OCI-LY1 (cell line): ENCODE results near the gene DEAF1.
A peak's percentile ranks its signal among the peaks of the same experiment; 100 is the strongest.

Source experiments
- H2AFZ ChIP-seq: fragments of 200-600 bp; sonication (generic), shearing (Covaris generic); 2 replicates; pipeline ENCODE4 v1.6.0; 2014; ENCODE audit warnings: antibody characterized with exemption, mild to moderate bottlenecking, low read length
- H3F3A ChIP-seq: fragments of 200-600 bp; sonication (generic), shearing (Covaris generic); 2 replicates; pipeline ENCODE4 v1.6.0; 2014; ENCODE audit warnings: mild to moderate bottlenecking, antibody characterized with exemption, low read length, moderate library complexity; ENCODE audit not compliant: insufficient read depth
- H3K27ac ChIP-seq: fragments of 200-600 bp; sonication (generic); 2 replicates; pipeline ENCODE4 v1.5.1; 2014; ENCODE audit warnings: low read length, mixed run types, mild to moderate bottlenecking, low read depth; ENCODE audit not compliant: poor library complexity, severe bottlenecking
- H3K27me3 ChIP-seq: fragments of 200-600 bp; sonication (generic); 2 replicates; pipeline ENCODE4 v1.6.0; 2014; ENCODE audit warnings: antibody characterized with exemption, mild to moderate bottlenecking, low read length, moderate library complexity; ENCODE audit not compliant: insufficient read depth
- H3K36me3 ChIP-seq: fragments of 200-600 bp; sonication (generic); 2 replicates; pipeline ENCODE4 v1.6.1; 2014; ENCODE audit warnings: mild to moderate bottlenecking, antibody characterized with exemption, low read length, moderate library complexity, mixed read lengths; ENCODE audit not compliant: insufficient read depth
- H3K4me1 ChIP-seq: fragments of 200-600 bp; sonication (generic); 2 replicates; pipeline ENCODE4 v1.5.1; 2014; ENCODE audit warnings: mild to moderate bottlenecking, low read length, moderate library complexity; ENCODE audit not compliant: insufficient read depth, severe bottlenecking
- H3K4me2 ChIP-seq: fragments of 200-600 bp; sonication (generic), shearing (Covaris generic); 2 replicates; pipeline ENCODE4 v1.6.1; 2014; ENCODE audit warnings: low read length
- H3K4me3 ChIP-seq: fragments of 200-600 bp; sonication (generic); 2 replicates; pipeline ENCODE4 v1.5.1; 2014; ENCODE audit warnings: low read length, low read depth, mild to moderate bottlenecking, mixed read lengths; ENCODE audit not compliant: poor library complexity, severe bottlenecking
- H3K79me2 ChIP-seq: fragments of 200-600 bp; shearing (Covaris generic); 2 replicates; pipeline ENCODE4 v1.6.1; 2016; ENCODE audit warnings: mixed run types, low read length, mixed read lengths; ENCODE audit not compliant: insufficient read depth
- H3K9ac ChIP-seq: fragments of 200-600 bp; sonication (generic), shearing (Covaris generic); 2 replicates; pipeline ENCODE4 v1.6.1; 2014; ENCODE audit warnings: mild to moderate bottlenecking, low read length, mixed read lengths
- H3K9me2 ChIP-seq: fragments of 200-600 bp; sonication (generic), shearing (Covaris generic); 2 replicates; pipeline ENCODE4 v1.6.1; 2014; ENCODE audit warnings: low read depth, mild to moderate bottlenecking, low read length, mixed read lengths
- H3K9me3 ChIP-seq: fragments of 200-600 bp; shearing (Covaris generic); 2 replicates; pipeline ENCODE4 v1.6.1; 2014; ENCODE audit warnings: low read length, mixed read lengths
- H4K20me1 ChIP-seq: fragments of 200-600 bp; sonication (generic), shearing (Covaris generic); 2 replicates; pipeline ENCODE4 v1.6.0; 2016; ENCODE audit warnings: mild to moderate bottlenecking, low read length; ENCODE audit not compliant: insufficient read depth
- CTCF ChIP-seq: fragments of 200-600 bp; sonication (generic), shearing (Covaris generic); IDR thresholded peaks from 2 replicates; pipeline ENCODE4 v1.5.1; 2017; ENCODE audit warnings: mild to moderate bottlenecking, antibody characterized with exemption, low read length, moderate library complexity, mixed read lengths
- EZH2 ChIP-seq: fragments of 200-600 bp; sonication (generic), shearing (Covaris generic); IDR thresholded peaks from 2 replicates; pipeline ENCODE4 v1.8.0; 2017; ENCODE audit warnings: borderline replicate concordance, mixed run types, mild to moderate bottlenecking, antibody characterized with exemption, low read length, moderate library complexity, mixed read lengths

The DEAF1 gene

GRCh38 chr11:628056-628455, 67.0 kb downstream of the DEAF1 start:
- peaks cover 2% of the 10 kb centered on the region; the same call in 1 of the 2 replicates for H3K36me3 ChIP-seq
- no peaks in the 10 kb centered on the region for H3K9me2 ChIP-seq
- H4K20me1 ChIP-seq: no peaks in the 10 kb centered on the region
- peak overlapping the region; percentile 18; the same call in 1 of the 2 replicates for H3K4me2 ChIP-seq
- no peak overlapping the region for H3K27ac ChIP-seq
- H3K4me3 ChIP-seq: no peak overlapping the region
- 0 out of 2 replicates have a peak, but pooled peaks cover 3% of the 10 kb centered on the region for H3K27me3 ChIP-seq
- H3K9ac ChIP-seq: no peak overlapping the region
- H2AFZ ChIP-seq: no peak overlapping the region
- no peaks in the 10 kb centered on the region for H3K9me3 ChIP-seq
- H3K4me1 ChIP-seq: peaks cover 18% of the 10 kb centered on the region
- H3K79me2 ChIP-seq: no peaks in the 10 kb centered on the region
- H3F3A ChIP-seq: no peaks in the 10 kb centered on the region
- no peak for TF ChIP-seq CTCF

- Histone ChIP-seq H3K9me3 (no peaks in the 10 kb centered on the region), H3K4me1 (peaks cover 18% of the 10 kb centered on the region), H4K20me1 (no peaks in the 10 kb centered on the region)
Measured at GRCh38 chr11:627308-627576, 67.8 kb downstream of the DEAF1 start.

GRCh38 chr11:626475-627307, 68.3 kb downstream of the DEAF1 start, which contains the start of gene SCT:
Gene SCT, minus strand, starts transcription at chr11:627181. Its CDS starts 38 bp downstream, at chr11:627143.
- H3K9ac ChIP-seq: no peak within 1 kb of the TSS
- H3K27ac ChIP-seq: no peak within 1 kb of the TSS
- no peak within 1 kb of the TSS for H2AFZ ChIP-seq
- peaks cover 8% of the 10 kb centered on the region; the same call in 1 of the 2 replicates for H3K36me3 ChIP-seq
- H3K79me2 ChIP-seq: no peaks in the 10 kb centered on the region
- H3K4me1 ChIP-seq: peaks cover 18% of the 10 kb centered on the region
- no peaks in the 10 kb centered on the region for H3K9me2 ChIP-seq
- no peak within 1 kb of the TSS; the same call in 1 of the 2 replicates for H3K4me2 ChIP-seq
- no peak within 1 kb of the TSS for H3K4me3 ChIP-seq
- H3K27me3 ChIP-seq: 0 out of 2 replicates have a peak, but pooled peaks cover 3% of the 10 kb centered on the region
- H3F3A ChIP-seq: no peaks in the 10 kb centered on the region
- TF ChIP-seq EZH2 (no peak), CTCF (no peak)
- no peaks in the 10 kb centered on the region for H4K20me1 ChIP-seq
- no peaks in the 10 kb centered on the region for H3K9me3 ChIP-seq

More at GRCh38 chr11:627308-627576, 67.8 kb downstream of the DEAF1 start:
- Histone ChIP-seq H3F3A (no peaks in the 10 kb centered on the region), H3K79me2 (no peaks in the 10 kb centered on the region), H3K27me3 (0 out of 2 replicates have a peak, but pooled peaks cover 3% of the 10 kb centered on the region), H2AFZ (no peak overlapping the region), H3K27ac (no peak overlapping the region), H3K9ac (no peak overlapping the region), H3K9me2 (no peaks in the 10 kb centered on the region), H3K4me2 (no peak overlapping the region), H3K4me3 (no peak overlapping the region), H3K36me3 (peaks cover 6% of the 10 kb centered on the region; the same call in 1 of the 2 replicates)
- TF ChIP-seq CTCF (no peak), EZH2 (no peak)
